HuH-7.5 (cell line): ENCODE data around the gene MSI2.
"Not testable (repeated sequence)": the region's sequence is repeated elsewhere in the genome, so short reads cannot be mapped to it uniquely, and the experiment has no call there.

ENCODE experiments used
- DNase-seq: peaks from one replicate; pipeline ENCODE4 v3.0.0; 2011; ENCODE audit warnings: low spot score

The MSI2 gene

GRCh38 chr17:57619061-57619937, 363.0 kb downstream of the MSI2 start:
- DNase-seq: no peak

GRCh38 chr17:57620576-57620975, 364.3 kb downstream of the MSI2 start:
- no peak for DNase-seq

GRCh38 chr17:57621791-57622190, 365.5 kb downstream of the MSI2 start:
- not testable (repeated sequence) for DNase-seq

GRCh38 chr17:57622306-57622682, 366.0 kb downstream of the MSI2 start:
- DNase-seq: no peak

GRCh38 chr17:57622683-57623433, 366.5 kb downstream of the MSI2 start:
- DNase-seq: no peak

GRCh38 chr17:57623620-57624019, 367.3 kb downstream of the MSI2 start:
- DNase-seq: no peak

- DNase-seq: no peak
These were observed 368.1 kb downstream of the MSI2 start for GRCh38 chr17:57624386-57624785.

- DNase-seq: no peak
These were observed 369.2 kb downstream of the MSI2 start for GRCh38 chr17:57625511-57625910.

- no peak for DNase-seq
These were observed 369.6 kb downstream of the MSI2 start for GRCh38 chr17:57625957-57626356.

- no peak for DNase-seq
These were observed 370.3 kb downstream of the MSI2 start for GRCh38 chr17:57626520-57627210.

GRCh38 chr17:57627591-57627990, 371.3 kb downstream of the MSI2 start:
- DNase-seq: no peak

- no peak for DNase-seq
These were observed 372.1 kb downstream of the MSI2 start for GRCh38 chr17:57628421-57628820.

- no peak for DNase-seq
These were observed 373.1 kb downstream of the MSI2 start for GRCh38 chr17:57629470-57629869.

GRCh38 chr17:57629886-57630285, 373.6 kb downstream of the MSI2 start:
- DNase-seq: no peak

GRCh38 chr17:57630736-57631135, 374.4 kb downstream of the MSI2 start:
- no peak for DNase-seq

- no peak for DNase-seq
These were observed 375.5 kb downstream of the MSI2 start for GRCh38 chr17:57631871-57632270.

- no peak for DNase-seq
These were observed 376.0 kb downstream of the MSI2 start for GRCh38 chr17:57632294-57632693.

GRCh38 chr17:57633236-57633635, 376.9 kb downstream of the MSI2 start:
- DNase-seq: no peak

- no peak for DNase-seq
These were observed 378.6 kb downstream of the MSI2 start for GRCh38 chr17:57634713-57635465.

GRCh38 chr17:57636274-57636673, 380.0 kb downstream of the MSI2 start:
- no peak for DNase-seq

- no peak for DNase-seq
These were observed 380.8 kb downstream of the MSI2 start for GRCh38 chr17:57636985-57637665.

GRCh38 chr17:57637666-57638010, 381.3 kb downstream of the MSI2 start:
- DNase-seq: no peak
